HL-60 (cell line): Measurements from ENCODE around the gene CERKL.

ENCODE experiments used
- GABPA ChIP-seq: IDR thresholded peaks from 2 replicates; pipeline ENCODE4 v1.6.1; 2012; ENCODE audit warnings: low read depth
- POLR2AphosphoS5 ChIP-seq: IDR thresholded peaks from 2 replicates; pipeline ENCODE4 v1.6.1; 2012; ENCODE audit warnings: low read depth
- TF ChIP-seq, protein P1 (sequence below): IDR thresholded peaks from one replicate; pipeline ENCODE4 v1.5.1; 2011; ENCODE audit warnings: low read length, control low read depth, inconsistent platforms; ENCODE audit not compliant: insufficient read depth
- TF ChIP-seq, protein P2 (sequence below): IDR thresholded peaks from 2 replicates; pipeline ENCODE4 v1.6.1; 2012; ENCODE audit warnings: low read depth; ENCODE audit not compliant: insufficient replicate concordance

DNA sequence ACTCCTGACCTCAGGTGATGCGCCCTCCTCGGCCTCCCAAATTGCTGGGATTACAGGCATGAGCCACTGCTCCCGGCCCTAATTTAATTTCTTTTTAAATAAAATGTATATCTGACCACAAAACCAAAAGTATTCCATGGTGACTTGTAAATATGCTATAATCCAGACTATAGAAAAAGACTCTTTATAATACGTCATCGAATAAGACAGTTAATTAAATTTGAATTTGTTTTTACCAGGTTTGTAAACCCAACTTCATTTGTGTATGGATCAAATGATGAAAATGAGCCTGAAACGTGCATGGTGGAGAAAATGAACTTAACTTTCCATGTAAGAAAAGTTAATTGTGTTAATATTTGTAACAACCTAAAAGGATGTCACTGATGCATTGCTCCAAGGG, 129.8 kb downstream of the CERKL start:
- TF ChIP-seq, protein P1, sequence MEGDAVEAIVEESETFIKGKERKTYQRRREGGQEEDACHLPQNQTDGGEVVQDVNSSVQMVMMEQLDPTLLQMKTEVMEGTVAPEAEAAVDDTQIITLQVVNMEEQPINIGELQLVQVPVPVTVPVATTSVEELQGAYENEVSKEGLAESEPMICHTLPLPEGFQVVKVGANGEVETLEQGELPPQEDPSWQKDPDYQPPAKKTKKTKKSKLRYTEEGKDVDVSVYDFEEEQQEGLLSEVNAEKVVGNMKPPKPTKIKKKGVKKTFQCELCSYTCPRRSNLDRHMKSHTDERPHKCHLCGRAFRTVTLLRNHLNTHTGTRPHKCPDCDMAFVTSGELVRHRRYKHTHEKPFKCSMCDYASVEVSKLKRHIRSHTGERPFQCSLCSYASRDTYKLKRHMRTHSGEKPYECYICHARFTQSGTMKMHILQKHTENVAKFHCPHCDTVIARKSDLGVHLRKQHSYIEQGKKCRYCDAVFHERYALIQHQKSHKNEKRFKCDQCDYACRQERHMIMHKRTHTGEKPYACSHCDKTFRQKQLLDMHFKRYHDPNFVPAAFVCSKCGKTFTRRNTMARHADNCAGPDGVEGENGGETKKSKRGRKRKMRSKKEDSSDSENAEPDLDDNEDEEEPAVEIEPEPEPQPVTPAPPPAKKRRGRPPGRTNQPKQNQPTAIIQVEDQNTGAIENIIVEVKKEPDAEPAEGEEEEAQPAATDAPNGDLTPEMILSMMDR: no peak
- TF ChIP-seq POLR2AphosphoS5: no peak; the same call in 1 of the 2 replicates
- no peak for TF ChIP-seq GABPA
- TF ChIP-seq, protein P2, sequence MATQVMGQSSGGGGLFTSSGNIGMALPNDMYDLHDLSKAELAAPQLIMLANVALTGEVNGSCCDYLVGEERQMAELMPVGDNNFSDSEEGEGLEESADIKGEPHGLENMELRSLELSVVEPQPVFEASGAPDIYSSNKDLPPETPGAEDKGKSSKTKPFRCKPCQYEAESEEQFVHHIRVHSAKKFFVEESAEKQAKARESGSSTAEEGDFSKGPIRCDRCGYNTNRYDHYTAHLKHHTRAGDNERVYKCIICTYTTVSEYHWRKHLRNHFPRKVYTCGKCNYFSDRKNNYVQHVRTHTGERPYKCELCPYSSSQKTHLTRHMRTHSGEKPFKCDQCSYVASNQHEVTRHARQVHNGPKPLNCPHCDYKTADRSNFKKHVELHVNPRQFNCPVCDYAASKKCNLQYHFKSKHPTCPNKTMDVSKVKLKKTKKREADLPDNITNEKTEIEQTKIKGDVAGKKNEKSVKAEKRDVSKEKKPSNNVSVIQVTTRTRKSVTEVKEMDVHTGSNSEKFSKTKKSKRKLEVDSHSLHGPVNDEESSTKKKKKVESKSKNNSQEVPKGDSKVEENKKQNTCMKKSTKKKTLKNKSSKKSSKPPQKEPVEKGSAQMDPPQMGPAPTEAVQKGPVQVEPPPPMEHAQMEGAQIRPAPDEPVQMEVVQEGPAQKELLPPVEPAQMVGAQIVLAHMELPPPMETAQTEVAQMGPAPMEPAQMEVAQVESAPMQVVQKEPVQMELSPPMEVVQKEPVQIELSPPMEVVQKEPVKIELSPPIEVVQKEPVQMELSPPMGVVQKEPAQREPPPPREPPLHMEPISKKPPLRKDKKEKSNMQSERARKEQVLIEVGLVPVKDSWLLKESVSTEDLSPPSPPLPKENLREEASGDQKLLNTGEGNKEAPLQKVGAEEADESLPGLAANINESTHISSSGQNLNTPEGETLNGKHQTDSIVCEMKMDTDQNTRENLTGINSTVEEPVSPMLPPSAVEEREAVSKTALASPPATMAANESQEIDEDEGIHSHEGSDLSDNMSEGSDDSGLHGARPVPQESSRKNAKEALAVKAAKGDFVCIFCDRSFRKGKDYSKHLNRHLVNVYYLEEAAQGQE: no peak
